Retinal pigment epithelial cell (primary cell): ENCODE measurements around the gene KLF6.

Source experiments
- DNase-seq: peaks from one replicate; pipeline ENCODE4 v3.0.0-alpha.2; 2010; ENCODE audit warnings: low read depth
- H3K4me3 ChIP-seq: 2 replicates; pipeline ENCODE4 v1.5.1; 2011; ENCODE audit warnings: mild to moderate bottlenecking, low read length, control low read depth, moderate library complexity
- CTCF ChIP-seq: conservative IDR thresholded peaks from 2 replicates; pipeline ENCODE4 v1.5.1; 2011; ENCODE audit warnings: low read depth, low read length, control low read depth, inconsistent platforms

KLF6 gene

GRCh38 chr10:3812141-3812540 is 27.1 kb upstream of the KLF6 start:
- DNase-seq, result no peak
- H3K4me3 ChIP-seq, result no peak overlapping the region
- TF ChIP-seq CTCF, result no peak

GRCh38 chr10:3811291-3811870 is 26.4 kb upstream of the KLF6 start:
- H3K4me3 ChIP-seq, result no peak overlapping the region
- DNase-seq, result no peak
- TF ChIP-seq CTCF, result no peak

GRCh38 chr10:3808689-3809199 is 23.7 kb upstream of the KLF6 start:
- no peak overlapping the region for H3K4me3 ChIP-seq
- no peak for TF ChIP-seq CTCF
- DNase-seq, result no peak

GRCh38 chr10:3807928-3808496 is 23.0 kb upstream of the KLF6 start:
- no peak overlapping the region for H3K4me3 ChIP-seq
- DNase-seq, result no peak
- TF ChIP-seq CTCF, result no peak

GRCh38 chr10:3807211-3807927 is 22.4 kb upstream of the KLF6 start:
- H3K4me3 ChIP-seq, result no peak overlapping the region
- DNase-seq, result no peak
- no peak for TF ChIP-seq CTCF

- H3K4me3 ChIP-seq, result no peak overlapping the region
- TF ChIP-seq CTCF, result no peak
- DNase-seq, result no peak
Measured at GRCh38 chr10:3806603-3807002, 21.6 kb upstream of the KLF6 start.
